WTC11 (cell line): ENCODE data around the gene TBC1D22B.

Experiments
- ATF3 ChIP-seq: sonication (generic); formaldehyde crosslinking; conservative IDR thresholded peaks from 2 replicates; pipeline ENCODE4 v1.8.1; 2022; ENCODE audit warnings: mild to moderate bottlenecking, missing genetic modification reagents
- CTCF ChIP-seq: fragments of 200-600 bp; IDR thresholded peaks from 2 replicates; pipeline ENCODE4 v1.8.0; 2022; ENCODE audit warnings: antibody characterized with exemption
- KAT7 ChIP-seq: sonication (generic); formaldehyde crosslinking; IDR thresholded peaks from 2 replicates; pipeline ENCODE4 v1.8.1; 2023; ENCODE audit warnings: missing genetic modification reagents, mild to moderate bottlenecking, borderline replicate concordance
- SP1 ChIP-seq: sonication (generic); formaldehyde crosslinking; conservative IDR thresholded peaks from 2 replicates; pipeline ENCODE4 v1.8.1; 2022; ENCODE audit warnings: missing genetic modification reagents
- ZNF317 ChIP-seq: sonication (generic); formaldehyde crosslinking; IDR thresholded peaks from 2 replicates; pipeline ENCODE4 v1.8.1; 2023; ENCODE audit warnings: low read depth, mild to moderate bottlenecking, moderate library complexity, missing genetic modification reagents, borderline replicate concordance
- TF ChIP-seq, protein P1 (sequence below): sonication (generic); formaldehyde crosslinking; IDR thresholded peaks from 2 replicates; pipeline ENCODE4 v1.8.1; 2023; ENCODE audit warnings: mild to moderate bottlenecking, missing genetic modification reagents, moderate library complexity
- TF ChIP-seq, protein P2 (sequence below): sonication (generic); formaldehyde crosslinking; IDR thresholded peaks from 2 replicates; pipeline ENCODE4 v1.8.0; 2022; ENCODE audit warnings: mild to moderate bottlenecking, missing genetic modification reagents

GRCh38 chr6:37238381-37238780, 19.2 kb upstream of the TBC1D22B start:
- TF ChIP-seq CTCF = no peak
- no peak for TF ChIP-seq SP1 (CRISPR knock-in tag)
- TF ChIP-seq KAT7 (CRISPR knock-in tag) = no peak
- no peak for TF ChIP-seq ZNF317 (CRISPR knock-in tag)
- TF ChIP-seq, protein P1, sequence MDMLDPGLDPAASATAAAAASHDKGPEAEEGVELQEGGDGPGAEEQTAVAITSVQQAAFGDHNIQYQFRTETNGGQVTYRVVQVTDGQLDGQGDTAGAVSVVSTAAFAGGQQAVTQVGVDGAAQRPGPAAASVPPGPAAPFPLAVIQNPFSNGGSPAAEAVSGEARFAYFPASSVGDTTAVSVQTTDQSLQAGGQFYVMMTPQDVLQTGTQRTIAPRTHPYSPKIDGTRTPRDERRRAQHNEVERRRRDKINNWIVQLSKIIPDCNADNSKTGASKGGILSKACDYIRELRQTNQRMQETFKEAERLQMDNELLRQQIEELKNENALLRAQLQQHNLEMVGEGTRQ (CRISPR knock-in tag) = no peak
- TF ChIP-seq, protein P2, sequence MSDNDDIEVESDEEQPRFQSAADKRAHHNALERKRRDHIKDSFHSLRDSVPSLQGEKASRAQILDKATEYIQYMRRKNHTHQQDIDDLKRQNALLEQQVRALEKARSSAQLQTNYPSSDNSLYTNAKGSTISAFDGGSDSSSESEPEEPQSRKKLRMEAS (CRISPR knock-in tag) = no peak
- no peak for TF ChIP-seq ATF3 (CRISPR knock-in tag)
